AG10803 (cell line): ENCODE measurements around the gene DNASE1L1.
"Not testable (repeated sequence)": the region's sequence is repeated elsewhere in the genome, so short reads cannot be mapped to it uniquely, and the experiment has no call there.

Experiments
- DNase-seq: peaks from one replicate; pipeline ENCODE4 v3.0.0; 2010; ENCODE audit warnings: low read depth
- H3K4me3 ChIP-seq: 2 replicates; pipeline ENCODE4 v1.5.1; 2011; ENCODE audit warnings: mild to moderate bottlenecking, low read length, control low read depth
- TF ChIP-seq, protein P1 (sequence below): conservative IDR thresholded peaks from 2 replicates; pipeline ENCODE4 v1.5.1; 2011; ENCODE audit warnings: mild to moderate bottlenecking, low read length, control low read depth, inconsistent platforms

The DNASE1L1 gene

GRCh38 chrX:154398668-154399526 is 10.2 kb downstream of the DNASE1L1 start:
- TF ChIP-seq, protein P1, sequence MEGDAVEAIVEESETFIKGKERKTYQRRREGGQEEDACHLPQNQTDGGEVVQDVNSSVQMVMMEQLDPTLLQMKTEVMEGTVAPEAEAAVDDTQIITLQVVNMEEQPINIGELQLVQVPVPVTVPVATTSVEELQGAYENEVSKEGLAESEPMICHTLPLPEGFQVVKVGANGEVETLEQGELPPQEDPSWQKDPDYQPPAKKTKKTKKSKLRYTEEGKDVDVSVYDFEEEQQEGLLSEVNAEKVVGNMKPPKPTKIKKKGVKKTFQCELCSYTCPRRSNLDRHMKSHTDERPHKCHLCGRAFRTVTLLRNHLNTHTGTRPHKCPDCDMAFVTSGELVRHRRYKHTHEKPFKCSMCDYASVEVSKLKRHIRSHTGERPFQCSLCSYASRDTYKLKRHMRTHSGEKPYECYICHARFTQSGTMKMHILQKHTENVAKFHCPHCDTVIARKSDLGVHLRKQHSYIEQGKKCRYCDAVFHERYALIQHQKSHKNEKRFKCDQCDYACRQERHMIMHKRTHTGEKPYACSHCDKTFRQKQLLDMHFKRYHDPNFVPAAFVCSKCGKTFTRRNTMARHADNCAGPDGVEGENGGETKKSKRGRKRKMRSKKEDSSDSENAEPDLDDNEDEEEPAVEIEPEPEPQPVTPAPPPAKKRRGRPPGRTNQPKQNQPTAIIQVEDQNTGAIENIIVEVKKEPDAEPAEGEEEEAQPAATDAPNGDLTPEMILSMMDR: peak; percentile 73
- peak overlapping the region; percentile 87 for H3K4me3 ChIP-seq
- peak; percentile 81 for DNase-seq

DNA sequence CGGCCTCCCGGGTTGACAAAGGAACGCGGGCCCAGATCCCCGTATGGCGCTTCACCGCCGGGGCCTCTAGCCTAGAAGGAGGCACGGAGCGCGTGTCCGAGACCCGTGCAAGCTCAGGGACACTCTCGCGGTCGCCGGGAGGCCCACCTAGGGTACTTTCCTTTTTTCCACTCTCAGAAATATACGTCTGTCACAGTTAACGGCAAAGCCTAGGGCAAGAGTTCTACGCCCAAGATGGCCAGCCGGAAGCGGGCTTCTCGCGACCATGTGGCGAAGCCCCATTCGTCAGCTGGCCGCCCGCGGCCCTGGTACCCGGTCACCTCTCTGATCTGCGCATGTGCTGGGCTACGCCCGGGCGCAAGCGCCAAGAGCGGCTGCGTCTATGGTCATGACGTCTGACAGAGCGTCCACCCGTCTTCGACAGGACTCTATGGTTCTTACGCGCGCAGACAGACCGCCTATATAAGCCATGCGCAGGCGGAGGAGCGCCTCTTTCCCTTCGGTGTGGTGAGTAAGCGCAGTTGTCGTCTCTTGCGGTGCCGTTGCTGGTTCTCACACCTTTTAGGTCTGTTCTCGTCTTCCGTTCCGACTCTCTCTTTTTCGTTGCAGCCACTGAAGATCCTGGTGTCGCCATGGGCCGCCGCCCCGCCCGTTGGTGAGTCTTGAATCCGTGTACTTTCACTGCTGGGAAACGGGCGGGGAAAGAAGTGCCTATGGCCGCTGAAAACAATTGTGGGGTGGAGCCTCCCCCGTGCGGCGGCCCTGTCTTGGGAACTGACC is 11.0 kb downstream of the DNASE1L1 start, which contains the start of gene RPL10:
RPL10 (plus strand) TSS at position 490 of the 780 bp plus-strand sequence; CDS start at position 633, 143 bp downstream.
- TF ChIP-seq, protein P1: no peak
- peak; percentile 97 for DNase-seq
- peak within 1 kb of the TSS; percentile 87 for H3K4me3 ChIP-seq

DNA sequence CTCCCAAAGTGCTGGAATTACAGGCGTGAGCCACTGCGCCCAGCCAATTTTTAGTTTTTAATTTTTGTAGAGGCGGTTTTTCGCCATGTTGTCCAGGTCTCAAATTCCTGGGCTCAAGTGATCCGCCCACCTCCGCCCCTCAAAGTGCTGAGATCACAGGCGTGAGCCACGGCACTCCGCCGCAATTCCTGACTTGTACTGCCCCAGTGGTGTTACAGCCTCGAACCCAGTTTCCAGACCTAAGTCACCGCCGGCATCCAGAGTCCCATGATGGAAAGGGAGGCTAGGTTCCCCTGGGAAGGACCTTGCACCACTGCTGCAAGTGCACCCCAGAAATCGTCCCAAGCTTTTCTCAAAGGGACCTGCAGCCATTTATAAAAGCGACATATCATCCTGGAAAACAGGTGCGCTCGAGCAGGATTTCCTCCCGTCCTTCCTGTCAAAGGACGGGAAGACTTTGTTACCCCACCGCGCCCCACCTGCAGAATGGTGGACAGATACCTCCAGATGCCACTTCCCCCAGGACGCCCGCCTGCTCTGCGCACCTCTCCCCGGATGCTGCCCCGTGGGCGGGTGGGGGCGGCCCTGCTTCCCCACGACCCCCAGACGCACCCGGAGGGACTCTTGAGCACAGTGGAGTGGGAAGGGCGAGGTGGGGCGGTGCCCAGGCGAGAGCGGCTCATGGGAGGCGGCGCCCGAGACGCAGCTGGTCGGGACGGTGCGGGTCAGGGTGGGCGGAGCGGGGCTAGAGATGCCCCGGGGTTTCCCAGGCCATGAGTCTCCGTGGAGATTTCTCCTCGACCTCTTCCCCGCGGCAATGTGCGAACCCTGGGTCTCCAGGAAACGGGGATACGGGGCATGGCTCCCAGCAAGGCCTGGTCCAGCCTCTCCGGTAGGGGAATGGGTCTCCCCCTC is 11.8 kb downstream of the DNASE1L1 start:
- TF ChIP-seq, protein P1: no peak
- DNase-seq: peak; percentile 59
- H3K4me3 ChIP-seq: peak overlapping the region; percentile 65

GRCh38 chrX:154396363-154396762 is 12.7 kb downstream of the DNASE1L1 start:
- DNase-seq, H3K4me3 ChIP-seq: not testable (repeated sequence)

DNA sequence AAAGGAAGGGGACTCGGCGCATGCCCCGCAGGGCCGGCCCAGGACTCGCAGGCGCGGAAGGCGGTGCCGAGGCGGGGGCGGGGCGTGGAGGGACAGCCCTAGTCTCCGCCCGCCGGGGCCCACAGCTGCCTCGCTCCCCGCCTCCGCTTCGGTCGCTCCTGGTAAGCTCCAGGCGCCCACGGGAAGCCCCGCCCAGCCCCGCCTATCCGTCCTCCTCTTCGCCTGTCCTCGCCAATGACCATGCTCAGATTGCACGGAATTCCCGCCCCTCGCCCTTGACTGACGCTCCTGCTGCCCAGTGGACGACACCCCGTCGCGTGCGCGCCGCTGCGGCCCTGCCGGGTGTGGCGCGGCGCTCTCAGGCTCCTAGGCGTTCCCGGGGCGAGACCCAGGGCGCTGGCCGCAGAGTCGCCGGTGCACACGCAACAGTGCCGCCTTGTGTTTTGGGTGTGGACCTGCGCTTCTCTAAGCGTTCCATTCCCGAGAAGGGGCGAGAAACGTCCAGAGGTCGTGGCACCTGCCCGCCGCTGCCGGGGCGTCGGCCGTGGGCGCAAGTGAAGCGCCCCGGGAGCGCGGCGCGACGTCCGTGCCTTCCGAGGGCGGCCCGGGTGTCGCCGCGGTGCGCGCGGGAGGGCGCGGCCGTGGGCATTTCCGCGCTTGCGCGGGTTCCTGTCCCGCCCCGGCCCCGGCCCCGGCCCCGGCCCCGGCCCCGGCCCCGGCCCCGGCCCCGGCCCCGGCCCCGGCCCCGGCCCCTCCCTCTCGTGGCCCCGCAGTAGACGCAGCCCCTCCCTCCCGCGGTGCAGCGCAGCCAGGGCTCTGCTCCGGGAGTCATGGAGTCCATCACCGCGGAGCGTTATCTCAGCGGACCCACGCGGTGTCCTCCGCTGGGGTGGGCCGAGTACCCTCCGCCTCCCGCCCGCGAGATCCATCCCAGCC is 19.0 kb downstream of the DNASE1L1 start:
- not testable (repeated sequence) for H3K4me3 ChIP-seq, DNase-seq

DNA sequence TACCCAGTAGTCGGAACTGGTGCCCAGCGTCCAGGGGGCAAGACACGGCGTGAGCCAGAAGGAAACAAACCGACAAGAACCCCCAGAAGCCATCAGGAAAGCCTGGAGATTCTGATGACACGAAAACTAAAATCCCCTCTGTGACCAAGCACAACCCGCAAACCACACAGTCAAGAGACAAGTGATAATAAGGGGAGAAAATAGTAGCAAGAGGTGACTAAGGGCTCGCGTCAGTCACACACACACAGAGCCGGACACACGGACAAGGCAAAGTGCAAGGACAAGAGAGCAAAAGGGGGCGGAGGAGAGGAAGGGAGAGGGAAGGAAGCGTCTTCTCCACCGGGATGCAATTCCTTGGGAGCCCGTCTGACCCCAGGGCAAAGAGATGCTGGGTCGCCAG is 20.4 kb downstream of the DNASE1L1 start:
- not testable (repeated sequence) for DNase-seq, H3K4me3 ChIP-seq

GRCh38 chrX:154388094-154388493 is 21.0 kb downstream of the DNASE1L1 start:
- DNase-seq, H3K4me3 ChIP-seq: not testable (repeated sequence)

GRCh38 chrX:154384284-154384892 is 24.7 kb downstream of the DNASE1L1 start:
- no peak overlapping the region for H3K4me3 ChIP-seq
- TF ChIP-seq, protein P1: peak; percentile 38
- no peak for DNase-seq
